HG03280 (cell line): ENCODE results near the gene LTBP1.

Source experiments
- ATAC-seq: cut with Tn5 transposase; IDR thresholded peaks from one replicate; pipeline ENCODE4 v1.9.1; 2021; ENCODE audit warnings: mild to moderate bottlenecking, moderate library complexity; ENCODE audit not compliant: unreplicated experiment

The LTBP1 gene

DNA sequence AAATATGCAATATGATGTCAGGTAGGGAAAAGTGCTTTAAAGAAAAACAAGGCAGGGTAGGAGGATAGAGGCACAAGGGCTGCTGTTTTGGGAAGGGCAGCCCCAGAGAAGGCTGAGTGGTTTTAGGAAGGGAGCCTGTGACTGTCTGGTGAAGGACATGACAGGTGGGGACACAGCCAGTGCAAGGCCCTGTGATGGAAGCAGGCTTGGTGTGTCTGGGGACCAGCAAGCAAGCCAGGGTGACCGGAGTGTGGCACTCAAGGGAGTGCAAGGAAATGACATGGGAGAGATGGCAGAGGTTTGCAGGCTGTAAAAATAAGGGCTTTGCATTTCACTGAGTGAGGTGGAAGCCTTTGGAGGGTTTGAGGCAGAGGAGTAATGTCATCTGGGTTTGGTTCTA lies 62.0 kb downstream of the LTBP1 start:
- ATAC-seq = no peak

DNA sequence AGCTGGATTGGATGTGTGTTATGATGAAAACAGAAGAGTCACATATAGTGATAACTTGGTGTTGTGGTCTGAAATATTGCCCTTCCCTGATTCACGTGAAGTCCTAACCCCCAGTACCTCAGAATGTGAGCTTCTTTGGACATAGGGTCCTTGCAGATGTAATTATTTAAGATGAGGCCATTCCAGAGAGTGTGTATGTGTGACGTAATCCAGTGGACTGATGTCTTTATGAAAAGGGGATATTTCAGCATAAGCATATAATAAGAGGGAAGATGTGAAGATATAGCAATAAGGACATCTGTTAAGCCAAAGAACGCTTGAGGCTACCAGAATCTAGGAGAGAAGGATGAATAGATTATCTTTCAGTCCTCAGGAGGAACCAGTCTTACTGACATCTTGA lies 62.5 kb downstream of the LTBP1 start:
- no peak for ATAC-seq

DNA sequence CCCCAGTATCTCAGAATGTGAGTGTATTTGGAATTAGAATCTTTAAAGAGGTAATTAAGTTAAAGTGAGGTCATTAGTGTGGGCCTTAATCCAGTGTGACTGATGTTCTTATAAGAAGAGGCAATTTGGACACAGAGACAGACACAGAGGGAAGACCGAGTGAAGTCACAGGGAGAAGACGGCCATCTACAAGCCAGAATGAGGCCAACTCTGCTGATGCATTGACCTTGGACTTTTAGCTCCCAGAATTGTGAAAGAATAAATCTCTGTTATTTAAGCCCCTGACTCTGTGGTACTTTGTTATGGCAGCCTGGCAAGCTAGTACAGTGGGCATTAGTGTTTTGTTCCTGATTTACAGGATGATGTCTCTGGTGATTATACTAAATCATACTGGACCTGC lies 64.6 kb downstream of the LTBP1 start:
- ATAC-seq = no peak

GRCh38 chr2:33011941-33012340 lies 65.2 kb downstream of the LTBP1 start:
- ATAC-seq = no peak

DNA sequence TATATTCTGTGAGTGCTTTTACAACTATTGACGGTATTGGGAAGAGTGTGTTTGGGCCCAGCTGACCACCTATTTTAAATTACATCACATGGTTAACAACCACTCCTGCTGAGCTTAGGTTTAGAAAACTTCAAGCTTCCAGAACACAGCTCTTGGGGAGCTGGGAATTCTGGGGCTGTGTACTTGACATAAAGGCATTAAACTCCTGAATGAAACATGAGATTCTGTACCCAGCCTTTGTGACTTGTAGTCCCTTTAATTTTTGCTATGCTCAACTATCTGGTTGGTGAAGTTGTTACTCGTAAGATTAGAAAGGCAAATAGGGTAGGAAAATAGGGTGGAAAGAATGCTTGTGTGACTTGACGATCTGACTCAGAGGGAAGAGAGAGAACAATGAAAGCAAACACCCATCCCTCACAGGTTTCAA lies 66.9 kb downstream of the LTBP1 start:
- ATAC-seq = no peak

DNA sequence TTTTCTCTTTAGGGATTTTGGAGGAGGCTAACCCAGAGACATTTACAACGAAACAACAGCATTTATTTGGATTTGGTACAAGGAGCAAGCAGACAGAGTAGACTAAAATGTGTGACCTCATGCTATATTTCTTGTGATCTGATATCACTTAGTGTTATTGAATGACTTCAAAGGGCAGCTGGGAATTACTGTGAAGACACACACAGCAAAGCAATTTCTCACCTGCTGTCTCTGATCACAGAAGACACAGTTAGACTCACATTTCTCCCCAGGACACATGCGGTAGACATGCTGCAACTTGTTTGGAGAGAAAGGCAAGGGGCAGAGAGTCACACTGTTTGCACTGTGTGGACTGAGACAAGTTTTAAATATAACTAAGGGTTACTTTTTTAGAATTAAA lies 67.5 kb downstream of the LTBP1 start:
- no peak for ATAC-seq

- no peak for ATAC-seq
Measured at GRCh38 chr2:33015421-33016142, 68.8 kb downstream of the LTBP1 start.

DNA sequence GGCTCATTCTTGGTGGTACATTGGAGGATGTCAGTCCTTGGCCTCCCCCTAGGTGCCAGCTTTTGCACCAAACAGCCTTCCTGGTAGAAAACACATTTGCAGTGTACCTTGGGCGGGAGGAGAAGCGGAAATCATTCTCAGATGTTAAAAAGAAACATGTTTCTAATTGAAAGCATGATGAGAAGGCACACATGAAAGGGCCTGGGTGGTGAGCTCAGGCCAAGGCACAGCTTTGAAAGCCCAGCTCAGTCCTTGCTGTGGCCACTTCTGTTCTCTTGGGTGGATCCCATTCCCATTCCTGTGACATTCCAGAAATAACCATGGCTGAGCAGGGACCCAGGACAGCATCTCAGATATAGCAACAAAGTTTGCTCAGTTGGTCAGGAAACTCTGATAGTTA lies 71.5 kb downstream of the LTBP1 start:
- ATAC-seq = no peak

- ATAC-seq = no peak
Measured at GRCh38 chr2:33019796-33020195, 73.0 kb downstream of the LTBP1 start.

DNA sequence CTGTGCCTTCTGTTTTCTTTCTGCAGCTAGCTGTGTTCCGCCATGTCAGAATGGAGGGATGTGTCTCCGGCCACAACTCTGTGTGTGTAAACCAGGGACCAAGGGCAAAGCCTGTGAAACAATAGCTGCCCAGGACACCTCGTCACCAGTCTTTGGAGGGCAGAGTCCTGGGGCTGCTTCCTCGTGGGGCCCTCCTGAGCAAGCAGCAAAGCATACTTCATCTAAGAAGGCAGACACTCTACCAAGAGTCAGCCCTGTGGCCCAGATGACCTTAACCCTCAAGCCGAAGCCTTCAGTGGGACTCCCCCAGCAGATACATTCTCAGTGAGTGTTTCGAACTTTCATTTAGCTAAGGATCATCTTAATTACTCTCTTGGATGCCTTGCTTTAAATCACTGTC lies 74.1 kb downstream of the LTBP1 start:
- ATAC-seq = no peak

GRCh38 chr2:33021542-33022227 lies 74.9 kb downstream of the LTBP1 start:
- no peak for ATAC-seq

- ATAC-seq = no peak
Measured at GRCh38 chr2:33022395-33022985, 75.7 kb downstream of the LTBP1 start.

DNA sequence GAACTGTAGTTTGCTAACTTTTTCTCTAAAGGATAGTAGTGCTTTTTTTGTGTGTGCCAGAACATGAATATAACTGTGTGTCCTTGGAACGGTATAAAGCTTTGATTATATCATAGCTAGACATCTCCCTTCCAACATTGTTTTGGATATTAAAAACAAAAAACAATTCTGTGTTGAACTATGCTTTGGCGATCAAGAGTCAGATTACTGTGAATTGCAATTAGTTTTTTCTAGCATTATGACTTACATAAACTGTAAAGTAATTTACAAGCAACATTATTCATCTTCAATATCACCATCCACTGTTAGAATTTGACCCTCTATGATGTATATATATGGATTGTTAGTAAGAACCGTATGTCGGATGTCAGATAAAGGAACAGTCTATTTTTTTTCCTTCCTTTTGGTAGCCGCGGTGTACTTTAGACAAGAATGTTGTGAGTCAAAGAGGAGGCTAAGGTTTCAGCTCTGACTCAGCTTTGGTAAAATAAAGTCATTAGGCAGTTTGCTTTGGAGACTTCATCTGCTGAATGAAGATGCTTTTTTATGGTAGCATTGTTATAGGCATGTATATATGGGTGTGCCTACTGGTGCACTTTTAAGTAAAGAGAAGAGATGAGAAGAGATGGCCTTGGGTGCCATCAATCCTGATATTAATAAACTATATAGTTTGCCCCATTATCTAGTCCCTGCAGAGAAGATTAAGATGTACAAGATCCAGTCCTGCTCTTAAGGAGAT lies 76.4 kb downstream of the LTBP1 start:
- no peak for ATAC-seq

- ATAC-seq = no peak
Measured at GRCh38 chr2:33023728-33024500, 77.2 kb downstream of the LTBP1 start.

DNA sequence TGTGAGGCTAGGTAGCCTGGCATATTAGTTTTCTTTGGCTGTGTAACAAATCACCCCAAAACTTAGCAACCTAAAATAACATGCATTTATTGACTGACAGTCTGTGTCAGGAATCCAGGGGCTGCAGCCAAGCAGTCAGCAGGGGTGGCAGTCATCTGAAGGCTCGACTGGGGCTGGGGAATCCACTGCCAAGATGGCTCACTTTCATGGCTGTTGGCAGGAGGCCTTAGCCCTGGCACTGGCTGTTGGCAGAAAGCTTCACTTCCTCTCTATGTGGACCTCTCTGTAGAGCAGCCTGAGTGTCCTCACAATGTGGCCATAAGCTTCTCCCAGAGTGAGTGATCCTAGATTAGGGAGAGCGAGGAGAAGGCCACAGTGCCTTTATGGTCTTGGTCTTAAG lies 78.0 kb downstream of the LTBP1 start:
- no peak for ATAC-seq

GRCh38 chr2:33029459-33029858 lies 82.7 kb downstream of the LTBP1 start:
- ATAC-seq = no peak

- no peak for ATAC-seq
Measured at GRCh38 chr2:33029926-33030325, 83.2 kb downstream of the LTBP1 start.

DNA sequence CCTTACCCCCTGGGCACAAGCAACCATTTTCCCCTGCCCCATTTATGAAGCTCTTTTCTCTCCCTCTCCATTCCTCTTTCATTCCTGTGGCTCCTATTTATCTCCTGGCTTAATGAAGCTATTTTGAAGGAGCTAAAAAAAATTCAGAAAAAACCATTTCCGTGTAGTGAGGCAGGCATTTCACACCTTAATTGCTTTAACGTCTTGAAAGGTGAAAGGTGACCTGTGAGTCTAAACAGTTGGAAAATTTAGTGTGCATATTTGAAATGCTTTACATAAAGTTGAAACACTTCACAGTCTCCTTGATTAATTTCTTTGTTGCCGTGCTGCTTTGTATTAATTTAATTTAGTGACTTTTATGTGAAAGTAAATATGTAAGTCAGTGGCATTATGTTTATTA lies 83.6 kb downstream of the LTBP1 start:
- ATAC-seq = no peak

- ATAC-seq = no peak
Measured at GRCh38 chr2:33032245-33032644, 85.5 kb downstream of the LTBP1 start.

DNA sequence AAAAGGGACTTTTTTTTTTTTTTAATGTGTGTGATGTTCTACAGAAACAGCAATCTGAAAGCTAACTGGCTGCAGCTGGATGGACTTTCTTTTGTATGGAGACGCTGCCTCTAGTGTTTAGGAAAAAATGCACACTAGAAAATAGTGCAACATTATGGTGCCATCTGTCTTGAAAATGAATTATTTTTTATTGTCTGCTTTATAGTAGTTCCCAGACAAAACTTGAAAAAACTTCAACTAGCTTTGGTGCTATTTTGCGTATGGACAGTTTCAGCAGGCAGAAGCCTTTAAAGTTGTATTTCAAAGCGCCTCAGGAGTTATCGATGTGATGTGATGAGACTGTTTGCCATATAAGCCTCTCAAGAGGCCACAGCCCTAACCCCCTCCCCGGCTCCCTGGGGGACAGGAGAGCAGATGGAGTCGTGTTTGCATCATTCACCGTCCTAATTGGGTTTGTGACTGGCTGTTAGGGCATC lies 86.9 kb downstream of the LTBP1 start:
- ATAC-seq = no peak

DNA sequence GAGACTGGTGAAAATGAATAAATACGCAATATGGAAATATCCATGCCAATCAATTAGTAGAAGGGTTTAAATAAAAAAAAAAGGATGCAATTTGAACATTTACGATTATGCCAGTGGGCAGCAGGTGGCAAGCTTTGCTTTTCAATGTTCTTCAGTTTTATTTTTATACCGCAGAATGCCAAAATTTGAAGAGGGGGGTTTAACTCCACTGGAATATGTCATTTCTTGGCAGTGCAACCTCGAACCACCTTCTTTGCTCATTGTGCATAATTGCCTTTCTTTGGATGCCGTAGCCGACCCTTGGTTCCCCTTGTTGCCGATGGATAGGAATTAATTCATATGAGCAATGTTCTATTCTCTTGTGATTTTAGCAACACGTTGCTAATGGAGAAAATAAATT lies 88.0 kb downstream of the LTBP1 start:
- no peak for ATAC-seq
